Body of pancreas (tissue), 4 donors: ENCODE measurements around the gene HOXB6. TPM values are rescaled to one million over a fixed set of nuclear protein-coding genes. Genes with fewer than 3 reads are reported as not detected.

Source experiments
- ATAC-seq: fragments of 150-250 bp; one replicate; pipeline ENCODE4 v1.9.1; 2016
- DNase-seq, 4 donors: peaks; one replicate each; pipeline ENCODE4 v3.0.0-alpha.2; 2019
- H3K27ac ChIP-seq, 4 donors: fragments of 200-600 bp; sonication (generic); 1 replicate in 3 of 4; 2 replicates in 1 of 4; pipeline versions ENCODE4 v1.5.1 to v1.6.1; 2016 to 2019; ENCODE audit warnings: mild to moderate bottlenecking in 1 of 4, mixed read lengths in 1 of 4, moderate library complexity in 1 of 4
- H3K27me3 ChIP-seq, 2 donors: fragments of 200-600 bp; sonication (generic); one replicate each; pipeline ENCODE4 v1.6.0; 2016; ENCODE audit warnings: mild to moderate bottlenecking in 1 of 2
- H3K36me3 ChIP-seq, 2 donors: fragments of 200-600 bp; sonication (generic); replicated peaks in 1 of 2; 2 replicates each; pipeline ENCODE4 v1.5.1; 2016; ENCODE audit warnings: low read depth in 2 of 2; ENCODE audit not compliant: insufficient read depth in 1 of 2
- H3K4me1 ChIP-seq: fragments of 200-600 bp; sonication (generic); one replicate; pipeline ENCODE4 v1.6.0; 2016
- H3K4me3 ChIP-seq, 2 donors: fragments of 200-600 bp; sonication (generic); 1 replicate in 1 of 2; 2 replicates in 1 of 2; pipeline ENCODE4 v1.5.1; 2016 to 2019
- H3K9me3 ChIP-seq, 3 donors: fragments of 200-600 bp; sonication (generic); 1 replicate in 2 of 3; 2 replicates in 1 of 3; pipeline ENCODE4 v1.5.1; 2016
- POLR2A ChIP-seq, 3 donors: fragments of 450-650 bp; IDR thresholded peaks; one replicate each; pipeline ENCODE4 v1.6.1; 2016; ENCODE audit warnings: antibody characterized with exemption in 3 of 3, mild to moderate bottlenecking in 2 of 3
- WGBS, 2 donors: methylation state at CpG; one replicate each; pipeline ENCODE4 v1.1.5; 2017; 5-methylcytosine and 5-hydroxymethylcytosine counted together
- intact Hi-C: fragments of 100-400 bp; cut with DNase I; formaldehyde crosslinking; loops from one replicate; pipeline ENCODE4 v1.15.1; 2023
- total RNA-seq, 2 donors: library from RNA; depleted of rRNA; stranded (reverse); fragments of >200 nt; gene quantifications; one replicate each; pipeline ENCODE4 v1.1.0, GENCODE V29; 2016
- TF ChIP-seq, protein P1 (sequence below), 7 experiments: fragments of 450-650 bp in 4 of 7; fragments of 200-600 bp in 3 of 7; sonication (generic) in 3 of 7; IDR thresholded peaks; one replicate each; pipeline ENCODE4 v1.5.1; 2016 to 2019; ENCODE audit warnings: antibody characterized with exemption in 7 of 7

Gene HOXB6
- total RNA-seq, 2 donors from 2014 or later, result 2.1 to 2.6 TPM

DNA sequence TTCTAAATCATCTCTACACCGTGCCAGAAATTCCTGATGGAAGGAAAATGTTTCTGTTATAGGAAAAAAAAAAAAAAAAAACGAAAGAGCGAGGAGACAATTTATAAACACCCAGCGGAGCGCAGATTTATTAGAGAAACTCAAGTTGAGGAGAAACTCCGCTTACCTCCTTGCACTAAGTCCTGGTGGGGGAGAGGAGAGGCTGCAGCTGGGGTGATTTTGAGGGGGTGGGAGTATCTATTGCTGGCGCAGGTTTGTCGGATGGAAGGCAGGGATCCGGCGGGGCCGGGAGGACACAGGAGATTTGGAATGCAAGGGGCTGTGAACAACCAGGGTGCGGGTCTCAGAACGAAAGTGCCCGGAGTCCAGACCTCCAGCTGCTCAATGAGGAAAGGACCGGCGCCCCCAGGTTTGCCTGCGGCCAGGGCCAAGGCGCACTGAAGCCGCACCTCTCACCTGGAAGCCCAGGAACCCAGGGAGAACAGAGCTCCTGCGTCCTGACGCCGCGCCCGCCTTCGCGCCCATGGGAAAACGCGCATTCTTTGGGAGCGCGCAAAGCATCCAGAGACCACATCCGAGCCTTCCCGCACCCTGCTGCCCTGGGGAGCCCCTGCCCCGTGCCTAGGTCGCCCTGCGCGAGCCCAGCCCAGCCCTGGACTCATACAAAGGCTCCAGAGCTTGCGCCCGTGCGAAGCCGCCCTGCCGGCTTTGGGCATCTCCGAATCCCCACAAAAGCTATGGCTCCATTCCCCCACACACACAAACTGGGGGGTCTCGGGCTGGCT is 12.9 kb upstream of the HOXB6 start:
- Histone ChIP-seq H3K27me3 (peaks cover 3 to 67% of the 10 kb centered on the region in 2 donors), H3K4me3 (no peak overlapping the region), H3K9me3 (no peaks in the 10 kb centered on the region), H3K4me1 (peaks cover 18% of the 10 kb centered on the region), H3K36me3 (no peaks in the 10 kb centered on the region), H3K27ac (no peak overlapping the region)
- 6 to 7% methylated on average over 14 to 43 of the region's 43 CpGs for WGBS, 2 donors
- DNase-seq (no peak), ATAC-seq (no peak)
- TF ChIP-seq, protein P1, sequence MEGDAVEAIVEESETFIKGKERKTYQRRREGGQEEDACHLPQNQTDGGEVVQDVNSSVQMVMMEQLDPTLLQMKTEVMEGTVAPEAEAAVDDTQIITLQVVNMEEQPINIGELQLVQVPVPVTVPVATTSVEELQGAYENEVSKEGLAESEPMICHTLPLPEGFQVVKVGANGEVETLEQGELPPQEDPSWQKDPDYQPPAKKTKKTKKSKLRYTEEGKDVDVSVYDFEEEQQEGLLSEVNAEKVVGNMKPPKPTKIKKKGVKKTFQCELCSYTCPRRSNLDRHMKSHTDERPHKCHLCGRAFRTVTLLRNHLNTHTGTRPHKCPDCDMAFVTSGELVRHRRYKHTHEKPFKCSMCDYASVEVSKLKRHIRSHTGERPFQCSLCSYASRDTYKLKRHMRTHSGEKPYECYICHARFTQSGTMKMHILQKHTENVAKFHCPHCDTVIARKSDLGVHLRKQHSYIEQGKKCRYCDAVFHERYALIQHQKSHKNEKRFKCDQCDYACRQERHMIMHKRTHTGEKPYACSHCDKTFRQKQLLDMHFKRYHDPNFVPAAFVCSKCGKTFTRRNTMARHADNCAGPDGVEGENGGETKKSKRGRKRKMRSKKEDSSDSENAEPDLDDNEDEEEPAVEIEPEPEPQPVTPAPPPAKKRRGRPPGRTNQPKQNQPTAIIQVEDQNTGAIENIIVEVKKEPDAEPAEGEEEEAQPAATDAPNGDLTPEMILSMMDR (IDR thresholded peaks at IDR 0.05), result peak in 1 of 7 experiments; percentile 6
- TF ChIP-seq POLR2A (IDR thresholded peaks at IDR 0.05), result no peak
- intact Hi-C loops, result loop anchor here (10.0 kb wide), 1 partner anchor 283 kb away; no protein-coding TSS in a partner anchor

DNA sequence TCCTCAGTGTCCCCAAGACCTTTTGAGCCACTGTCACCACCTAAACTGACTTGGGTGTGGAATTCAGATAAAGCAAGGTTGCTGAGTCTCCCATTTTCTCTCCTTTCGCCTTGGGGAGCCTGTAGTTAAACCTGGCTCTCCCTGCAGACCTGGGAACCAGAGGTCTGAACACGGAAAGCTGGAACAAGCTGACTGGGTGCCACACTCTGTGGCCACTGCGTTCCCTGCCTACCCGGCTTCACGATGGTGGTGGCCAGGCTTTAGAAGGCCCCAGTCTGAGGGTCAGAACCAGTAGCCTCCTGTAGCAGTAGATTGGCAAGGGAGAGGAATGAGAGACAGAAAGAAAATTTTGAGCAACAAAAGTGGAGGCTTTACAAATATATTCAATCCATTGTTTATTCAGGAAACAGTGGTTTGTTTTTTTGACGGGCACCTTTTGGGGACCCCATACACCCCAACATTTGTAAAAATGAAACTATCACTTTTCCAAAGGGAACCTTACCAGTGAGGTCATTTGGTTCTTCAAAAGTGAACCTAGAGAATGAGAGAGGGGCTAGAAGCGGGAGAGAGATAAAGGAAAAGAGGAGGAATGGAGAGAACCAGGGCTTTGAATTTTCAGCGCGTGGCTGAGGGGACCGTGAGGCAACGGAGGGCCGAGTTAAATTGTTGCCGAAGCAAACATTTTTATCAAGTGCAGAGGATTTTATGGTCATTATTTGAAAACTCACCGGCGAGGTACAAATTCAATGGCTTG is 12.1 kb upstream of the HOXB6 start:
- WGBS, 2 donors, result 9 to 10% methylated on average over 14 to 15 of the region's 15 CpGs
- DNase-seq, result no peak
- TF ChIP-seq POLR2A (IDR thresholded peaks at IDR 0.05), result no peak
- TF ChIP-seq, protein P1 (IDR thresholded peaks at IDR 0.05), result no peak
- peaks cover 23% of the 10 kb centered on the region for H3K4me1 ChIP-seq
- no peaks in the 10 kb centered on the region for H3K36me3 ChIP-seq
- no peak overlapping the region for H3K4me3 ChIP-seq
- H3K27me3 ChIP-seq, result peaks cover 3 to 73% of the 10 kb centered on the region in 2 donors
- no peaks in the 10 kb centered on the region for H3K9me3 ChIP-seq
- ATAC-seq, result no peak
- H3K27ac ChIP-seq, result no peak overlapping the region
- intact Hi-C loops, result loop anchor here (10.0 kb wide), 1 partner anchor 282 kb away; no protein-coding TSS in a partner anchor

DNA sequence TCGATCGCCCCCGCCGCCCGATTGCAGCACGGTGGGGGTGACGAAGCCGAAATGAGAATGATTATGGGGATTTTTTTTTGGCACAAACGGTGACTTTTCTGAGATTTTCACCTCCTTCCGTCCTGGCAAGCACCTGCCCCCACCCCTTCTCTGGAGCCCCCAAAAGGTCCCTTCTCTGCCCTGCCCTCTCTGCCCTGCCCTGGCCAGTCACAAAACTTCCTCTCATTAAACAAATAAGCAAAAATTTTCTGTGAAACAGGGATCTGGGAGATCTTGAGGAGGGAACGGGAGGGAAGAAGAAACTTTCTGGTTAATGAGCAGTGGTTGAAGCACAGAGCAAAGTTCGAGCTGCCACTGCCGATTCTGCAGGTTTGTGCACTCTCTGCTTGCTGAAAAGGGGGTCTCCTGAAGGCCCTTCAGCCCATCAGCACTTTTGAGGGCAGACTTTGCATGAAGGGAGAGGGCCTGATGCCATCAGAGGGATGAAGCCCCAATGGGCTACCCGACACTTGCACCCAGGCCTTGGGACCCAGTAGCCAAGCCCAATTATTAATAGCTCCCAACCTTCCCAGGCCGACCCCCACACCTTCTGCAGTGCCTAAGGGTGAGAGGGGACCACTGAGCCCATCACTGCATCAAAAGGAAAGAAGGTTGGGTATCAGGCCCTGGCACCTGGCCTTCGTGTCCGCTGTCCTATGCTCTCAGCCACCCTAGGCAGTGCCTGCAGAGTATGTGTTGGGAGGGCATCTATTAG is 11.4 kb upstream of the HOXB6 start:
- peaks cover 26% of the 10 kb centered on the region for H3K4me1 ChIP-seq
- H3K27me3 ChIP-seq, result peaks cover 3 to 76% of the 10 kb centered on the region in 2 donors
- H3K27ac ChIP-seq, result no peak overlapping the region
- no peak overlapping the region for H3K4me3 ChIP-seq
- no peak for DNase-seq
- intact Hi-C loops, result loop anchor here (10.0 kb wide), 1 partner anchor 281 kb away; no protein-coding TSS in a partner anchor
- H3K36me3 ChIP-seq, result no peaks in the 10 kb centered on the region
- no peak for ATAC-seq
- no peaks in the 10 kb centered on the region for H3K9me3 ChIP-seq
- no peak for TF ChIP-seq POLR2A (IDR thresholded peaks at IDR 0.05)
- TF ChIP-seq, protein P1 (IDR thresholded peaks at IDR 0.05), result no peak
- WGBS, 2 donors, result 13 to 14% methylated on average over 13 to 16 of the region's 17 CpGs

DNA sequence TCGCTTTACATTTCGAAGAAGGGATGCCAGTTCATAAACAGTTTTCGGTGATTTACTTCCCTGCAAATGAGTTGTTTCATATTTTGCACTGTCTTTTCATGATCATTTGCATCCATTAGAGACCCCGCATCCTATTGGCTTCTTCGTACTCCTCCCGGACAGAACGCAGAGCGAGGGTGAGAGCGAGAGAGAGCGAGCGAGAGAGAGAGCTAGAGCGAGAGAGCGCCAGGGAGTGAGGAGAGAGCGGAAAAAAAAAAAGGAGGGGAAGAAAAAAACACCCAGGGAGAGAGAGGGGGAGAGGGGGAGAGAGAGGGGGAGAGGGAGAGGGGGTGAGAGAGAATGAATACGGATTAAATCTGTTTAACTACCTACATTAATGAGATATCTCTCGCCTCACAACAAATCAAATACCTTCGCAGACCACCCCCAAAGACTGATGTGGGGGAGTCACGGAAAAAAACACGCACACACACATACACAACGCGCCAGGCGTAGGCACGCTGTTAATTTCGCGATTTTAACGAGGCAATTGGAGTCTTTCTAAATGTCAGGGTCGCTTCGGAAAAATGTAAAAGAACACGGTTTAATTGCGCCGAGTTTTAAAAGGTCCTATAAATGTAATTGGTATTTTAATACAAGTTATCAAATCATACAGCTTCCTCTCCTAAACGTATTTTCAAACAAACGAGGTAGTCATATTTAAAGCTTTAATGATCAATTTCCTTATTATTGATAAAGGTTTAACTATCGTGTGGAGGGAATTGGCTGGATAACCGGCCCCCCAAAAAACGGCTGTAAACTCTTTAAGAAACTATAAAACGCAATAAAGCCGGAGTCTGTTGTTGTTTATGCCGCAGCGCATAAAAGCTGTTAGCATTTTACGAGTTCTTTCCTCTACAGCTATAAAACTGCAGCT is 10.5 kb upstream of the HOXB6 start, which contains the start of gene HOXB8:
Gene HOXB8 (minus strand): TSS at position 246 of the 916 bp plus-strand sequence. CDS start 588 bp downstream, outside the sequence.
- Histone ChIP-seq H3K27ac (no peak within 1 kb of the TSS), H3K27me3 (peaks cover 3 to 78% of the 10 kb centered on the region in 2 donors)
- intact Hi-C loops, result loop anchor here (10.0 kb wide), 1 partner anchor 281 kb away; no protein-coding TSS in a partner anchor

More for the DNA sequence above, 10.5 kb upstream of the HOXB6 start, which contains the start of gene HOXB8:
- no peak for DNase-seq
- H3K9me3 ChIP-seq, result no peaks in the 10 kb centered on the region
- H3K4me1 ChIP-seq, result peaks cover 34% of the 10 kb centered on the region
- H3K4me3 ChIP-seq, result no peak within 1 kb of the TSS
- 9 to 19% methylated on average over 41 of the region's 41 CpGs for WGBS, 2 donors
- TF ChIP-seq POLR2A (IDR thresholded peaks at IDR 0.05), result no peak
- TF ChIP-seq, protein P1 (IDR thresholded peaks at IDR 0.05), result no peak
- no peaks in the 10 kb centered on the region for H3K36me3 ChIP-seq
- ATAC-seq, result no peak
